Adrenal gland (tissue), 12 donors: ENCODE data around the gene RELA. TPM values are rescaled to one million over a fixed set of nuclear protein-coding genes. Genes with fewer than 3 reads are reported as not detected.

Source experiments
- DNase-seq, 7 donors: peaks; one replicate each; pipeline ENCODE4 v3.0.0-alpha.2; 2019 to 2020
- H3K27ac ChIP-seq, 5 donors: fragments of 200-600 bp; sonication (generic) in 4 of 5; 1 replicate in 3 of 5; 2 replicates in 2 of 5; pipeline versions ENCODE4 v1.5.1 to v1.8.0; 2016 to 2020; ENCODE audit warnings: mild to moderate bottlenecking in 1 of 5
- H3K27me3 ChIP-seq: fragments of 200-600 bp; 2 replicates; pipeline ENCODE4 v1.8.0; 2021
- H3K36me3 ChIP-seq, 2 donors: fragments of 200-600 bp; replicated peaks in 1 of 2; 1 replicate in 1 of 2; 2 replicates in 1 of 2; pipeline versions ENCODE4 v1.5.1 to v1.8.0; 2018 to 2022
- H3K4me1 ChIP-seq, 2 donors: fragments of 200-600 bp; replicated peaks in 1 of 2; 1 replicate in 1 of 2; 2 replicates in 1 of 2; pipeline versions ENCODE4 v1.5.1 to v1.8.0; 2018 to 2021
- H3K4me3 ChIP-seq, 4 donors: fragments of 200-600 bp; sonication (generic) in 3 of 4; one replicate each; pipeline ENCODE4 v1.5.1; 2016 to 2018
- H3K9me3 ChIP-seq, 3 donors: fragments of 200-600 bp; sonication (generic) in 1 of 3; replicated peaks in 1 of 3; 1 replicate in 2 of 3; 2 replicates in 1 of 3; pipeline versions ENCODE4 v1.5.1 to v1.8.0; 2016 to 2021
- CTCF ChIP-seq, 6 experiments: fragments of 450-650 bp in 4 of 6; fragments of 200-600 bp in 2 of 6; sonication (generic) in 1 of 6; IDR thresholded peaks; 1 replicate in 5 of 6; 2 replicates in 1 of 6; pipeline versions ENCODE4 v1.5.1 to v1.8.0; 2016 to 2021; ENCODE audit warnings: antibody characterized with exemption in 6 of 6, mild to moderate bottlenecking in 2 of 6, moderate library complexity in 1 of 6
- POLR2A ChIP-seq, 2 donors: fragments of 450-650 bp; IDR thresholded peaks; one replicate each; pipeline ENCODE4 v1.6.1; 2017; ENCODE audit warnings: antibody characterized with exemption in 2 of 2, mild to moderate bottlenecking in 2 of 2, moderate library complexity in 1 of 2
- WGBS, 4 donors: extraction: QIAGEN DNeasy Blood & Tissue Kit in 2 of 4; methylation state at CpG; one replicate each; pipeline versions ENCODE4 v1.1.5 to v1.1.7; 2013 to 2017; 5-methylcytosine and 5-hydroxymethylcytosine counted together
- intact Hi-C, 2 donors: fragments of 100-400 bp; cut with DNase I; formaldehyde crosslinking; loops; one replicate each; pipeline versions ENCODE4 v1.14.1 to v1.15.0; 2022 to 2023
- microRNA-seq, 3 donors: library from miRNA; unstranded; fragments of <30 nt; microRNA quantifications; one replicate each; pipeline ENCODE4, GENCODE V29; 2017 to 2020
- polyA plus RNA-seq, 3 donors: library from polyadenylated mRNA; stranded (reverse); fragments of 200-250 nt in 2 of 3; fragments of 350-450 nt in 1 of 3; fragmentation: Illumina TruSeq in 1 of 3; extraction: RNeasy Lipid Tissue Mini Kit (QIAGEN cat#74804) in 1 of 3; gene quantifications; one replicate each; pipeline ENCODE4 v1.2.3, GENCODE V29; 2013 to 2014
- small RNA-seq, 2 donors: library from RNA; depleted of rRNA; stranded (forward); fragments of <200 nt; gene quantifications; one replicate each; pipeline ENCODE3, GENCODE V24; 2016
- total RNA-seq, 9 donors: library from RNA; depleted of rRNA in 4 of 9; stranded (reverse); fragments of >200 nt in 4 of 9; fragments of 120-200 nt in 1 of 9; fragmentation: NEBNext Ultra II Directional in 1 of 9; extraction: Animal tissue kit (Norgen Biotek cat#: 25700) in 1 of 9; gene quantifications; one replicate each; pipeline versions ENCODE4 v1.1.0 to v1.2.4, GENCODE V29; 2013 to 2023
- donor health status: healthy with polysubstance abuse.
- donor health status: Bipolar disorder and iron deficiency.
- donor health status: DM: yes; HTN: yes; CAD: no.
- donor health status: DM: no; HTN: no; CAD: no.
- donor health status: DM: no; HTN: no; CAD: no.
- donor health status: DM: yes; HTN: yes; CAD: no.

The RELA gene
- total and polyA plus RNA-seq, 12 donors, result 19.3 to 76.2 (median 64.1) TPM

- no peaks in the 10 kb centered on the region for H3K27me3 ChIP-seq
- peaks cover 0 to 59% of the 10 kb centered on the region in 2 donors for H3K36me3 ChIP-seq
- no peak overlapping the region for H3K27ac ChIP-seq
- no peak for DNase-seq
- intact Hi-C loops, result no loop called here
- no peak overlapping the region for H3K4me3 ChIP-seq
- WGBS, 4 donors, result 97 to 100% (median 100%) methylated on average over 1 of the region's 1 CpG; no CpG with 5 or more reads in 1 of the 4 donors
- TF ChIP-seq CTCF (IDR thresholded peaks at IDR 0.05), result no peak
- no peak for TF ChIP-seq POLR2A (IDR thresholded peaks at IDR 0.05)
- peaks cover 11 to 17% of the 10 kb centered on the region in 2 donors for H3K4me1 ChIP-seq
- H3K9me3 ChIP-seq, result no peaks in the 10 kb centered on the region
These were observed 58.5 kb downstream of the RELA start for GRCh38 chr11:65604258-65604657.

Small RNA genes within 50 kb of the gene (microRNA-seq; reads per million reads assigned to microRNA genes)
- 0 to 0.38 (median 0.28) reads per million in 3 donors for gene MIR4489
- gene MIR4690, result 0 to 0.89 (median 0) reads per million in 3 donors

Small RNA genes within 50 kb of the gene (small RNA-seq; reads per million reads assigned to genes)
- 0 reads per million in 2 donors for gene MIR4489
- 0 reads per million in 2 donors for gene MIR4690
- 0 reads per million in 2 donors for gene RN7SL309P

Other genes starting within 250 kb of the RELA start
- gene NEAT1, start 240.1 kb downstream of the RELA start, total RNA-seq, result 1,000 to 10,000 TPM in 3 of 9 donors, 100 to 1,000 TPM in 4, 10 to 100 TPM in 2; 20.9 to 1,661 (median 217) TPM
- gene NEAT1, start 240.1 kb downstream of the RELA start, polyA plus RNA-seq, result 1,000 to 10,000 TPM in 2 of 3 donors, 100 to 1,000 TPM in 1; 216 to 6,838 (median 2,645) TPM
- over 10,000 TPM in 5 of 9 donors, 1,000 to 10,000 TPM in 4; 5,921 to 17,143 (median 10,534) TPM for gene MALAT1, start 163.9 kb downstream of the RELA start, total RNA-seq
- gene MALAT1, start 163.9 kb downstream of the RELA start, polyA plus RNA-seq, result 1,000 to 10,000 TPM in 1 of 3 donors, 100 to 1,000 TPM in 2; 237 to 9,519 (median 973) TPM
- 100 to 1,000 TPM; 105 to 240 (median 147) TPM for gene SCYL1, start 137.8 kb downstream of the RELA start, total RNA-seq
- 100 to 1,000 TPM in 2 of 3 donors, 10 to 100 TPM in 1; 52.3 to 395 (median 329) TPM for gene SCYL1, start 137.8 kb downstream of the RELA start, polyA plus RNA-seq
- gene LTBP3, start 104.6 kb downstream of the RELA start, total RNA-seq, result 100 to 1,000 TPM in 7 of 9 donors, 10 to 100 TPM in 2; 43.4 to 362 (median 218) TPM
- 100 to 1,000 TPM in 2 of 3 donors, 10 to 100 TPM in 1; 40.2 to 323 (median 265) TPM for gene LTBP3, start 104.6 kb downstream of the RELA start, polyA plus RNA-seq
- gene ZNRD2, start 92.4 kb downstream of the RELA start, total RNA-seq, result 10 to 100 TPM; 34.0 to 83.4 (median 51.2) TPM
- gene ZNRD2, start 92.4 kb downstream of the RELA start, polyA plus RNA-seq, result 100 to 1,000 TPM in 2 of 3 donors, 1 to 10 TPM in 1; 9.4 to 135 (median 120) TPM
- 10 to 100 TPM; 28.0 to 77.1 (median 41.7) TPM for gene FAM89B, start 90.4 kb downstream of the RELA start, total RNA-seq
- 10 to 100 TPM in 2 of 3 donors, 1 to 10 TPM in 1; 7.0 to 64.4 (median 50.1) TPM for gene FAM89B, start 90.4 kb downstream of the RELA start, polyA plus RNA-seq
- 10 to 100 TPM; 11.8 to 56.3 (median 35.2) TPM for gene EHBP1L1, start 86.9 kb downstream of the RELA start, total RNA-seq
- gene EHBP1L1, start 86.9 kb downstream of the RELA start, polyA plus RNA-seq, result 10 to 100 TPM in 2 of 3 donors, 1 to 10 TPM in 1; 8.7 to 68.0 (median 33.9) TPM
- 1 to 10 TPM in 1 of 9 donors, under 1 TPM in 4, not detected in 4; 0.06 to 1.5 (median 0.23) TPM for gene KCNK7, start 67.1 kb downstream of the RELA start, total RNA-seq
- gene KCNK7, start 67.1 kb downstream of the RELA start, polyA plus RNA-seq, result 10 to 100 TPM in 1 of 3 donors, 1 to 10 TPM in 1, not detected in 1; 2.4 to 12.5 TPM
- 10 to 100 TPM; 20.7 to 84.4 (median 55.7) TPM for gene MAP3K11, start 48.7 kb downstream of the RELA start, total RNA-seq
- gene MAP3K11, start 48.7 kb downstream of the RELA start, polyA plus RNA-seq, result 100 to 1,000 TPM in 1 of 3 donors, 10 to 100 TPM in 2; 11.1 to 143 (median 85.2) TPM
- 10 to 100 TPM; 11.7 to 45.0 (median 41.2) TPM for gene PCNX3, start 47.1 kb downstream of the RELA start, total RNA-seq
- gene PCNX3, start 47.1 kb downstream of the RELA start, polyA plus RNA-seq, result 10 to 100 TPM in 2 of 3 donors, 1 to 10 TPM in 1; 9.0 to 29.9 (median 19.2) TPM
- gene SIPA1, start 24.8 kb downstream of the RELA start, total RNA-seq, result 100 to 1,000 TPM in 1 of 9 donors, 10 to 100 TPM in 8; 28.0 to 108 (median 74.1) TPM
- gene SIPA1, start 24.8 kb downstream of the RELA start, polyA plus RNA-seq, result 100 to 1,000 TPM in 2 of 3 donors, 1 to 10 TPM in 1; 8.7 to 377 (median 171) TPM
- gene KAT5, start 49.3 kb upstream of the RELA start, total RNA-seq, result 10 to 100 TPM; 55.9 to 89.6 (median 62.8) TPM
- gene KAT5, start 49.3 kb upstream of the RELA start, polyA plus RNA-seq, result 100 to 1,000 TPM in 2 of 3 donors, 10 to 100 TPM in 1; 52.0 to 199 (median 107) TPM
- gene RNASEH2C, start 57.9 kb upstream of the RELA start, total RNA-seq, result 100 to 1,000 TPM in 6 of 9 donors, 10 to 100 TPM in 3; 69.7 to 170 (median 112) TPM
- 100 to 1,000 TPM in 1 of 3 donors, 10 to 100 TPM in 2; 13.5 to 109 (median 79.5) TPM for gene RNASEH2C, start 57.9 kb upstream of the RELA start, polyA plus RNA-seq
- 10 to 100 TPM in 8 of 9 donors, 1 to 10 TPM in 1; 4.8 to 30.8 (median 17.2) TPM for gene AP5B1, start 118.1 kb upstream of the RELA start, total RNA-seq
- 1 to 10 TPM; 1.9 to 8.2 (median 3.4) TPM for gene AP5B1, start 118.1 kb upstream of the RELA start, polyA plus RNA-seq
- not detected for gene OVOL1, start 124.1 kb upstream of the RELA start, total RNA-seq
- under 1 TPM in 1 of 3 donors, not detected in 2; 0.07 TPM for gene OVOL1, start 124.1 kb upstream of the RELA start, polyA plus RNA-seq
- 1 to 10 TPM in 1 of 9 donors, under 1 TPM in 5, not detected in 3; 0.25 to 1.2 (median 0.46) TPM for gene SNX32, start 171.0 kb upstream of the RELA start, total RNA-seq
- 1 to 10 TPM in 1 of 3 donors, under 1 TPM in 2; 0.11 to 1.1 (median 0.61) TPM for gene SNX32, start 171.0 kb upstream of the RELA start, polyA plus RNA-seq
- gene CFL1, start 195.3 kb upstream of the RELA start, total RNA-seq, result 100 to 1,000 TPM; 354 to 765 (median 610) TPM
- gene CFL1, start 195.3 kb upstream of the RELA start, polyA plus RNA-seq, result 100 to 1,000 TPM; 217 to 752 (median 376) TPM
- 10 to 100 TPM; 17.5 to 53.7 (median 37.0) TPM for gene MUS81, start 197.5 kb upstream of the RELA start, total RNA-seq
- 100 to 1,000 TPM in 2 of 3 donors, 10 to 100 TPM in 1; 16.1 to 147 (median 103) TPM for gene MUS81, start 197.5 kb upstream of the RELA start, polyA plus RNA-seq
- gene EFEMP2, start 209.9 kb upstream of the RELA start, total RNA-seq, result 100 to 1,000 TPM in 2 of 9 donors, 10 to 100 TPM in 7; 30.3 to 111 (median 62.9) TPM
- 100 to 1,000 TPM in 1 of 3 donors, 10 to 100 TPM in 2; 20.3 to 156 (median 92.9) TPM for gene EFEMP2, start 209.9 kb upstream of the RELA start, polyA plus RNA-seq
- 1 to 10 TPM in 3 of 9 donors, under 1 TPM in 4, not detected in 2; 0.28 to 3.4 (median 0.84) TPM for gene CTSW, start 216.9 kb upstream of the RELA start, total RNA-seq
- 1 to 10 TPM in 2 of 3 donors, under 1 TPM in 1; 0.88 to 4.8 (median 2.9) TPM for gene CTSW, start 216.9 kb upstream of the RELA start, polyA plus RNA-seq
- gene FIBP, start 225.6 kb upstream of the RELA start, total RNA-seq, result 100 to 1,000 TPM in 2 of 9 donors, 10 to 100 TPM in 7; 57.9 to 183 (median 72.4) TPM
- gene FIBP, start 225.6 kb upstream of the RELA start, polyA plus RNA-seq, result 10 to 100 TPM; 71.3 to 87.4 (median 72.5) TPM
- 100 to 1,000 TPM in 2 of 9 donors, 10 to 100 TPM in 7; 15.5 to 162 (median 59.1) TPM for gene CCDC85B, start 227.8 kb upstream of the RELA start, total RNA-seq
- 100 to 1,000 TPM in 1 of 3 donors, 10 to 100 TPM in 1, under 1 TPM in 1; 0.16 to 124 (median 57.6) TPM for gene CCDC85B, start 227.8 kb upstream of the RELA start, polyA plus RNA-seq
- gene FOSL1, start 237.5 kb upstream of the RELA start, total RNA-seq, result 10 to 100 TPM in 1 of 9 donors, 1 to 10 TPM in 8; 2.7 to 34.4 (median 3.2) TPM
- 10 to 100 TPM; 12.0 to 32.4 (median 12.7) TPM for gene FOSL1, start 237.5 kb upstream of the RELA start, polyA plus RNA-seq